Measurements from ENCODE around the gene EVX1. TPM values are rescaled to one million over a fixed set of nuclear protein-coding genes. Genes with fewer than 3 reads are reported as not detected.

EVX1 gene
- total RNA-seq, 1 experiment from 2014 or later, result not detected

- Mint-ChIP-seq H3K36me3 (ENCODE audit: insufficient read depth, unreplicated experiment) (no peaks in the 10 kb centered on the region), H3K4me1 (ENCODE audit: low read depth, unreplicated experiment) (no peaks in the 10 kb centered on the region), H3K27me3 (ENCODE audit: insufficient read depth, unreplicated experiment) (no peaks in the 10 kb centered on the region), H3K4me3 (ENCODE audit: unreplicated experiment) (no peak overlapping the region), H3K9me3 (ENCODE audit: unreplicated experiment) (no peaks in the 10 kb centered on the region), H3K27ac (ENCODE audit: unreplicated experiment) (no peak overlapping the region)
- H3K4me1 ChIP-seq, result no peaks in the 10 kb centered on the region
- H3K36me3 ChIP-seq (ENCODE audit: control insufficient read depth, insufficient read depth, low read length), result no peaks in the 10 kb centered on the region
- BruUV-seq (replicated peaks), result no TSS peak
- no peaks in the 10 kb centered on the region for H3K27me3 ChIP-seq (replicated peaks; ENCODE audit: control insufficient read depth, insufficient read depth, low read length)
- H3K9me3 ChIP-seq, result no peaks in the 10 kb centered on the region
- ChIA-PET CTCF (no interaction called here), POLR2A (no interaction called here)
- TF ChIP-seq CTCF (IDR thresholded peaks at IDR 0.05; ENCODE audit: insufficient read depth in 1 of 2, low read depth in 1 of 2, low read length in 1 of 2, severe bottlenecking in 1 of 2, unreplicated experiment in 1 of 2), result no peak
- intact Hi-C loops (cut with micrococcal nuclease; ENCODE audit: unreplicated experiment), result no loop called here
- DNase-seq, result no peak
- H3K4me3 ChIP-seq (ENCODE audit: low read depth, low read length), result no peak overlapping the region
Observed at GRCh38 chr7:27297356-27297755, 54.8 kb downstream of the EVX1 start.

Other genes with a start within 250 kb of the EVX1 start
- gene HOXA1, start 146.8 kb upstream of the EVX1 start, total RNA-seq (2022), result 18.5 and 18.8 TPM in 2 replicates
- gene HOXA2, start 140.1 kb upstream of the EVX1 start, total RNA-seq (2022), result 1.5 and 1.8 TPM in 2 replicates
- 4.8 and 5.5 TPM in 2 replicates for gene HOXA4, start 112.0 kb upstream of the EVX1 start, total RNA-seq (2022)
- 4.3 and 4.9 TPM in 2 replicates for gene HOXA5, start 99.1 kb upstream of the EVX1 start, total RNA-seq (2022)
- 5.6 and 8.1 TPM in 2 replicates for gene HOXA6, start 95.0 kb upstream of the EVX1 start, total RNA-seq (2022)
- gene HOXA3, start 90.2 kb upstream of the EVX1 start, total RNA-seq (2022), result 19.9 and 22.6 TPM in 2 replicates
- 19.7 and 19.9 TPM in 2 replicates for gene HOXA7, start 86.1 kb upstream of the EVX1 start, total RNA-seq (2022)
- 14.4 and 16.7 TPM in 2 replicates for gene HOXA9, start 77.3 kb upstream of the EVX1 start, total RNA-seq (2022)
- gene HOXA10, start 68.5 kb upstream of the EVX1 start, total RNA-seq (2022), result 7.8 and 9.5 TPM in 2 replicates
- gene HOXA11, start 57.6 kb upstream of the EVX1 start, total RNA-seq (2022), result 0.53 and 0.73 TPM in 2 replicates
- 0.68 and 1.3 TPM in 2 replicates for gene HOXA13, start 42.7 kb upstream of the EVX1 start, total RNA-seq (2022)

Data from Caco-2 (cell line).